ENCODE measurements around the gene UVSSA. TPM values are rescaled to one million over a fixed set of nuclear protein-coding genes. Genes with fewer than 3 reads are reported as not detected.

Gene UVSSA
- polyA plus RNA-seq, 1 of the 3 experiments (the other 2 are of a cell fraction), result 14.9 TPM

DNA sequence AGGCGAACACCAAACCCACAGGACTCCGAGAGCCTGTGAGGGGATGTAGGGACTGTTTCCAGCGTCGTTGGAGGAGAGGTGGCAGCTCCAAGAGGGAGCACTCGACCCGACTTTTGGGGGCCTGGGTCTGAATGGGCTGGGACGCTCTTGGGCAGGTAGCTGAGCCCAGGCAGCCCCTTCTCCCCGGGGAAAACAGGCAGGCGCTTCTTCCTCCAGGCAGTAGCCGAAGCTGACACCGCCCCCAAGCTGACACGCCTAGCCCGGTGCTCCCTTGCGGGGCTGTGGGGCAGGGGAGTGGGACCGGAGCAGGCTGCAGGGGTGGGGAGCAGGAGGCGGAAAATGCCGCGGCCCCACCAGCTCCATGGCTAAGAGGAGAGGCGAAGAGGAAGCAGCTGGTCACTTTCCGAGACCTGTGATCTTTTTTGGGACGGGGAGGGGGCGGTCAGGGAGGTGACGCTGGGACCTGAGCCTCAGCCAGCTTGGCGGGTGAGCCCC, 55.1 kb downstream of the UVSSA start:
- H3K4me3 ChIP-seq (ENCODE audit: low read depth in 2 of 2, low read length in 1 of 2), result no peak overlapping the region
- H3K4me2 ChIP-seq, result no peak overlapping the region
- no peak overlapping the region for H3K27ac ChIP-seq (ENCODE audit: low read depth in 2 of 2, low read length in 1 of 2)
- no peak overlapping the region for H2AFZ ChIP-seq (ENCODE audit: low read depth)
- ChIA-PET CTCF (interaction anchor here (0.8 to 2.4 kb wide), 6 partner anchors 9 to 227 kb away, joined by 3 to 11 read pairs (median 3); no protein-coding TSS in a partner anchor), POLR2A (no interaction called here)
- WGBS (ENCODE audit: low lambda C conversion rate), result 24% methylated on average over 6 of the region's 24 CpGs
- H4K20me1 ChIP-seq (ENCODE audit: insufficient read depth), result no peaks in the 10 kb centered on the region
- H3K9me3 ChIP-seq, result no peaks in the 10 kb centered on the region
- H3K9ac ChIP-seq, result no peak overlapping the region
- H3K9me2 ChIP-seq, result no peaks in the 10 kb centered on the region
- H3K79me2 ChIP-seq (ENCODE audit: insufficient read depth), result no peaks in the 10 kb centered on the region
- H3K27me3 ChIP-seq (ENCODE audit: insufficient read depth), result peaks cover 44% of the 10 kb centered on the region
- no peaks in the 10 kb centered on the region for H3F3A ChIP-seq (replicated peaks; ENCODE audit: insufficient read depth)
- no peaks in the 10 kb centered on the region for H3K36me3 ChIP-seq (replicated peaks in 1 of 2; ENCODE audit: control insufficient read depth in 1 of 2, insufficient read depth in 2 of 2, low read length in 1 of 2)
- DNase-seq, result peak; percentile 39
- no peak for TF ChIP-seq FOSL2 (IDR thresholded peaks at IDR 0.05; ENCODE audit: borderline replicate concordance, low read depth)
- TF ChIP-seq, protein P1, sequence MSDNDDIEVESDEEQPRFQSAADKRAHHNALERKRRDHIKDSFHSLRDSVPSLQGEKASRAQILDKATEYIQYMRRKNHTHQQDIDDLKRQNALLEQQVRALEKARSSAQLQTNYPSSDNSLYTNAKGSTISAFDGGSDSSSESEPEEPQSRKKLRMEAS (IDR thresholded peaks at IDR 0.05; ENCODE audit: low read depth), result no peak
- TF ChIP-seq, protein P2, sequence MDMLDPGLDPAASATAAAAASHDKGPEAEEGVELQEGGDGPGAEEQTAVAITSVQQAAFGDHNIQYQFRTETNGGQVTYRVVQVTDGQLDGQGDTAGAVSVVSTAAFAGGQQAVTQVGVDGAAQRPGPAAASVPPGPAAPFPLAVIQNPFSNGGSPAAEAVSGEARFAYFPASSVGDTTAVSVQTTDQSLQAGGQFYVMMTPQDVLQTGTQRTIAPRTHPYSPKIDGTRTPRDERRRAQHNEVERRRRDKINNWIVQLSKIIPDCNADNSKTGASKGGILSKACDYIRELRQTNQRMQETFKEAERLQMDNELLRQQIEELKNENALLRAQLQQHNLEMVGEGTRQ (IDR thresholded peaks at IDR 0.05; ENCODE audit: borderline replicate concordance, low read depth, low read length), result no peak
- TF ChIP-seq RFX5 (IDR thresholded peaks at IDR 0.05; ENCODE audit: low read length), result no peak
- TF ChIP-seq FOXM1 (IDR thresholded peaks at IDR 0.05; ENCODE audit: low read depth), result no peak
- TF ChIP-seq MXI1 (IDR thresholded peaks at IDR 0.05; ENCODE audit: low read depth, low read length), result no peak
- TF ChIP-seq, protein P3, sequence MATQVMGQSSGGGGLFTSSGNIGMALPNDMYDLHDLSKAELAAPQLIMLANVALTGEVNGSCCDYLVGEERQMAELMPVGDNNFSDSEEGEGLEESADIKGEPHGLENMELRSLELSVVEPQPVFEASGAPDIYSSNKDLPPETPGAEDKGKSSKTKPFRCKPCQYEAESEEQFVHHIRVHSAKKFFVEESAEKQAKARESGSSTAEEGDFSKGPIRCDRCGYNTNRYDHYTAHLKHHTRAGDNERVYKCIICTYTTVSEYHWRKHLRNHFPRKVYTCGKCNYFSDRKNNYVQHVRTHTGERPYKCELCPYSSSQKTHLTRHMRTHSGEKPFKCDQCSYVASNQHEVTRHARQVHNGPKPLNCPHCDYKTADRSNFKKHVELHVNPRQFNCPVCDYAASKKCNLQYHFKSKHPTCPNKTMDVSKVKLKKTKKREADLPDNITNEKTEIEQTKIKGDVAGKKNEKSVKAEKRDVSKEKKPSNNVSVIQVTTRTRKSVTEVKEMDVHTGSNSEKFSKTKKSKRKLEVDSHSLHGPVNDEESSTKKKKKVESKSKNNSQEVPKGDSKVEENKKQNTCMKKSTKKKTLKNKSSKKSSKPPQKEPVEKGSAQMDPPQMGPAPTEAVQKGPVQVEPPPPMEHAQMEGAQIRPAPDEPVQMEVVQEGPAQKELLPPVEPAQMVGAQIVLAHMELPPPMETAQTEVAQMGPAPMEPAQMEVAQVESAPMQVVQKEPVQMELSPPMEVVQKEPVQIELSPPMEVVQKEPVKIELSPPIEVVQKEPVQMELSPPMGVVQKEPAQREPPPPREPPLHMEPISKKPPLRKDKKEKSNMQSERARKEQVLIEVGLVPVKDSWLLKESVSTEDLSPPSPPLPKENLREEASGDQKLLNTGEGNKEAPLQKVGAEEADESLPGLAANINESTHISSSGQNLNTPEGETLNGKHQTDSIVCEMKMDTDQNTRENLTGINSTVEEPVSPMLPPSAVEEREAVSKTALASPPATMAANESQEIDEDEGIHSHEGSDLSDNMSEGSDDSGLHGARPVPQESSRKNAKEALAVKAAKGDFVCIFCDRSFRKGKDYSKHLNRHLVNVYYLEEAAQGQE (IDR thresholded peaks at IDR 0.05; ENCODE audit: low read depth, low read length), result no peak
- no peak for TF ChIP-seq JUND (IDR thresholded peaks at IDR 0.05)
- no peak for TF ChIP-seq RCOR1 (IDR thresholded peaks at IDR 0.05; ENCODE audit: low read length)
- TF ChIP-seq TCF12 (IDR thresholded peaks at IDR 0.05), result no peak
- no peak for TF ChIP-seq GABPA (IDR thresholded peaks at IDR 0.05; ENCODE audit: low read depth)
- TF ChIP-seq TEAD4 (IDR thresholded peaks at IDR 0.05; ENCODE audit: borderline replicate concordance, insufficient read depth), result no peak
- TF ChIP-seq, protein P4, sequence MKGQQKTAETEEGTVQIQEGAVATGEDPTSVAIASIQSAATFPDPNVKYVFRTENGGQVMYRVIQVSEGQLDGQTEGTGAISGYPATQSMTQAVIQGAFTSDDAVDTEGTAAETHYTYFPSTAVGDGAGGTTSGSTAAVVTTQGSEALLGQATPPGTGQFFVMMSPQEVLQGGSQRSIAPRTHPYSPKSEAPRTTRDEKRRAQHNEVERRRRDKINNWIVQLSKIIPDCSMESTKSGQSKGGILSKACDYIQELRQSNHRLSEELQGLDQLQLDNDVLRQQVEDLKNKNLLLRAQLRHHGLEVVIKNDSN (IDR thresholded peaks at IDR 0.05; ENCODE audit: borderline replicate concordance, low read depth), result no peak
- no peak for TF ChIP-seq POLR2AphosphoS5 (IDR thresholded peaks at IDR 0.05; ENCODE audit: low read depth, low read length)
- TF ChIP-seq SIN3A (IDR thresholded peaks at IDR 0.05; ENCODE audit: borderline replicate concordance, low read depth, low read length), result no peak
- TF ChIP-seq, protein P5, sequence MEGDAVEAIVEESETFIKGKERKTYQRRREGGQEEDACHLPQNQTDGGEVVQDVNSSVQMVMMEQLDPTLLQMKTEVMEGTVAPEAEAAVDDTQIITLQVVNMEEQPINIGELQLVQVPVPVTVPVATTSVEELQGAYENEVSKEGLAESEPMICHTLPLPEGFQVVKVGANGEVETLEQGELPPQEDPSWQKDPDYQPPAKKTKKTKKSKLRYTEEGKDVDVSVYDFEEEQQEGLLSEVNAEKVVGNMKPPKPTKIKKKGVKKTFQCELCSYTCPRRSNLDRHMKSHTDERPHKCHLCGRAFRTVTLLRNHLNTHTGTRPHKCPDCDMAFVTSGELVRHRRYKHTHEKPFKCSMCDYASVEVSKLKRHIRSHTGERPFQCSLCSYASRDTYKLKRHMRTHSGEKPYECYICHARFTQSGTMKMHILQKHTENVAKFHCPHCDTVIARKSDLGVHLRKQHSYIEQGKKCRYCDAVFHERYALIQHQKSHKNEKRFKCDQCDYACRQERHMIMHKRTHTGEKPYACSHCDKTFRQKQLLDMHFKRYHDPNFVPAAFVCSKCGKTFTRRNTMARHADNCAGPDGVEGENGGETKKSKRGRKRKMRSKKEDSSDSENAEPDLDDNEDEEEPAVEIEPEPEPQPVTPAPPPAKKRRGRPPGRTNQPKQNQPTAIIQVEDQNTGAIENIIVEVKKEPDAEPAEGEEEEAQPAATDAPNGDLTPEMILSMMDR (IDR thresholded peaks at IDR 0.05), result no peak
- TF ChIP-seq NFIC (IDR thresholded peaks at IDR 0.05; ENCODE audit: borderline replicate concordance), result no peak
- no peaks in the 10 kb centered on the region for H3K4me1 ChIP-seq (ENCODE audit: control insufficient read depth in 1 of 2, insufficient read depth in 2 of 2, low read depth in 1 of 2, low read length in 1 of 2)

All from SK-N-SH (cell line).